GM12865 (cell line): ENCODE data around the gene EPC2.
A peak's percentile ranks its signal among the peaks of the same experiment; 100 is the strongest.

Experiments used
- DNase-seq: peaks from one replicate; pipeline ENCODE4 v3.0.0; 2010; ENCODE audit warnings: low read depth
- H3K4me3 ChIP-seq: 2 replicates; pipeline ENCODE4 v1.5.1; 2011; ENCODE audit warnings: mild to moderate bottlenecking, low read depth, low read length, control low read depth
- CTCF ChIP-seq: IDR thresholded peaks from 2 replicates; pipeline ENCODE4 v1.5.1; 2011; ENCODE audit warnings: low read length, control low read depth, low read depth, inconsistent platforms; ENCODE audit not compliant: insufficient read depth; ENCODE audit errors: missing control alignments

The EPC2 gene

GRCh38 chr2:148721991-148722777 is 77.6 kb downstream of the EPC2 start:
- no peak for TF ChIP-seq CTCF
- no peak for DNase-seq
- no peak overlapping the region for H3K4me3 ChIP-seq

- TF ChIP-seq CTCF, result no peak
- no peak for DNase-seq
- H3K4me3 ChIP-seq, result no peak overlapping the region
Measured at GRCh38 chr2:148725564-148725963, 81.0 kb downstream of the EPC2 start.

- H3K4me3 ChIP-seq, result no peak overlapping the region
- no peak for TF ChIP-seq CTCF
- peak; percentile 52 for DNase-seq
Measured at GRCh38 chr2:148726228-148726627, 81.7 kb downstream of the EPC2 start.

GRCh38 chr2:148730085-148730484 is 85.5 kb downstream of the EPC2 start:
- no peak overlapping the region for H3K4me3 ChIP-seq
- TF ChIP-seq CTCF, result no peak
- no peak for DNase-seq

GRCh38 chr2:148737742-148738141 is 93.2 kb downstream of the EPC2 start:
- no peak for TF ChIP-seq CTCF
- no peak for DNase-seq
- H3K4me3 ChIP-seq, result no peak overlapping the region

- no peak for DNase-seq
- no peak overlapping the region for H3K4me3 ChIP-seq
- TF ChIP-seq CTCF, result no peak
Measured at GRCh38 chr2:148739454-148740105, 95.0 kb downstream of the EPC2 start.
